ENCODE results near the gene GALNT8.

GALNT8 gene

DNA sequence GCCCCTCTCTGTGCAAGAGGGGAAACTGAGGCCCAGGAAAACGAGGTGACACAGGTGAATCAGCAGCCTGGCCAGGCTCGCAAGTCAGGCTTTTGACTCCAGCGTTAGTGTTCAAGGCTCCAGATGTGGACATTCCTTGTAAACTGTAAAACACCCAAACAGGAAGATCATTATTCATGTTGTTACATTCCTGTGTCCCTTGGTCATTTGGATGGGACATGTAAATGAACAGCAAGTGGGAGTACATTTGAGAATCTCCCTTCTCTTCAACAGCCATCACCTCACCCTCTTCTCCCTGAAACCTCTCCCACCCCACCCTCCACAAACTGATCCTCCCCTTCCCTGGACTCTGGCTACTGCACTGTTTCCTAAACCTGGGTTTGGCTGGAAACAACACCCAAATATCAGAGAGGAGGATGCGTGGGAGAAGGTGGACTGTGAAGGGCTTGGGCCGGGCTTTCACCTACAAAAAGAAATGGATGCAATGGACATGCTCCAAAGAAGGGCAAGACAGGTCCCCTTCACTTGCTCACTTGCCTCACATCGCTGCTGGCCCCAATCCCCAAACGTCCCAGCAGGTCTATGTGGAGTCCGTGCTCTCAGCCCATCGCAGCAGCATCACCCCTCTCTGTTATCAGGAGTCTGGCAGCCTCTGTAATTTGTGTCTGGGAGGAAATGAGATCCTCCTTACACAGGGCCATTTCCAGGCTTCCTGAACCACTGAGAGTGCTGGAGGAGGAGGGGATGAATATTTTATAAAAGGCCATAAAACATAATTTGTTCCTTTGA lies 76.7 kb downstream of the GALNT8 start:
- TF ChIP-seq POLR2AphosphoS5 (IDR thresholded peaks at IDR 0.05; ENCODE audit: low read depth, low read length): no peak
- TF ChIP-seq, protein P1, sequence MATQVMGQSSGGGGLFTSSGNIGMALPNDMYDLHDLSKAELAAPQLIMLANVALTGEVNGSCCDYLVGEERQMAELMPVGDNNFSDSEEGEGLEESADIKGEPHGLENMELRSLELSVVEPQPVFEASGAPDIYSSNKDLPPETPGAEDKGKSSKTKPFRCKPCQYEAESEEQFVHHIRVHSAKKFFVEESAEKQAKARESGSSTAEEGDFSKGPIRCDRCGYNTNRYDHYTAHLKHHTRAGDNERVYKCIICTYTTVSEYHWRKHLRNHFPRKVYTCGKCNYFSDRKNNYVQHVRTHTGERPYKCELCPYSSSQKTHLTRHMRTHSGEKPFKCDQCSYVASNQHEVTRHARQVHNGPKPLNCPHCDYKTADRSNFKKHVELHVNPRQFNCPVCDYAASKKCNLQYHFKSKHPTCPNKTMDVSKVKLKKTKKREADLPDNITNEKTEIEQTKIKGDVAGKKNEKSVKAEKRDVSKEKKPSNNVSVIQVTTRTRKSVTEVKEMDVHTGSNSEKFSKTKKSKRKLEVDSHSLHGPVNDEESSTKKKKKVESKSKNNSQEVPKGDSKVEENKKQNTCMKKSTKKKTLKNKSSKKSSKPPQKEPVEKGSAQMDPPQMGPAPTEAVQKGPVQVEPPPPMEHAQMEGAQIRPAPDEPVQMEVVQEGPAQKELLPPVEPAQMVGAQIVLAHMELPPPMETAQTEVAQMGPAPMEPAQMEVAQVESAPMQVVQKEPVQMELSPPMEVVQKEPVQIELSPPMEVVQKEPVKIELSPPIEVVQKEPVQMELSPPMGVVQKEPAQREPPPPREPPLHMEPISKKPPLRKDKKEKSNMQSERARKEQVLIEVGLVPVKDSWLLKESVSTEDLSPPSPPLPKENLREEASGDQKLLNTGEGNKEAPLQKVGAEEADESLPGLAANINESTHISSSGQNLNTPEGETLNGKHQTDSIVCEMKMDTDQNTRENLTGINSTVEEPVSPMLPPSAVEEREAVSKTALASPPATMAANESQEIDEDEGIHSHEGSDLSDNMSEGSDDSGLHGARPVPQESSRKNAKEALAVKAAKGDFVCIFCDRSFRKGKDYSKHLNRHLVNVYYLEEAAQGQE (IDR thresholded peaks at IDR 0.05; ENCODE audit: insufficient read depth in 1 of 2, low read depth in 2 of 2, low read length in 2 of 2): no peak
- no peak for TF ChIP-seq SIN3A (IDR thresholded peaks at IDR 0.05; ENCODE audit: borderline replicate concordance, insufficient read depth, low read length)
- TF ChIP-seq TAF1 (IDR thresholded peaks at IDR 0.05; ENCODE audit: borderline replicate concordance, insufficient read depth, low read length): no peak
- no peak for TF ChIP-seq FOXP2 (optimal IDR thresholded peaks at IDR 0.05; ENCODE audit: borderline replicate concordance, extremely low read depth, extremely low read length, insufficient read depth)

DNA sequence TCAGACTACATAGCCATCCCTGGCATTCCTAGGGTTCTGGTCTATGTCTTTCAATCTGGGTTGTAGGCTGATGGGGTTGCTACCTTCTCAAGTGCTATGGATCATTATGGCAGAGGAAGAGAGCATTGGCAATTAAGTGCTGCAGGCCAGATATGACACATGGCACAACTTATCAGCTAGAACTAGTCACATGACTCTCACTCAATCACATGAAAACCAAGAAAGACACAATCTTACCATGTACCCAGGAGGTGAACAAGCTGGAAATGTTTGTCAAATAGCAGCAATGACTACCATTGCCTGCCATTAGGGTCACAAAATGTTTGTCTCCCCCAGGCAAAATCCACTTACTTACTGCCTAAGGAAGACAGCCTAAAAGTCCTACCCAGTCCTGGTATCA lies 80.4 kb downstream of the GALNT8 start:
- TF ChIP-seq FOXP2 (optimal IDR thresholded peaks at IDR 0.05; ENCODE audit: borderline replicate concordance, extremely low read depth, extremely low read length, insufficient read depth): no peak
- TF ChIP-seq, protein P1 (IDR thresholded peaks at IDR 0.05; ENCODE audit: insufficient read depth in 1 of 2, low read depth in 2 of 2, low read length in 2 of 2): no peak
- TF ChIP-seq TAF1 (IDR thresholded peaks at IDR 0.05; ENCODE audit: borderline replicate concordance, insufficient read depth, low read length): no peak
- no peak for TF ChIP-seq POLR2AphosphoS5 (IDR thresholded peaks at IDR 0.05; ENCODE audit: low read depth, low read length)
- no peak for TF ChIP-seq SIN3A (IDR thresholded peaks at IDR 0.05; ENCODE audit: borderline replicate concordance, insufficient read depth, low read length)

DNA sequence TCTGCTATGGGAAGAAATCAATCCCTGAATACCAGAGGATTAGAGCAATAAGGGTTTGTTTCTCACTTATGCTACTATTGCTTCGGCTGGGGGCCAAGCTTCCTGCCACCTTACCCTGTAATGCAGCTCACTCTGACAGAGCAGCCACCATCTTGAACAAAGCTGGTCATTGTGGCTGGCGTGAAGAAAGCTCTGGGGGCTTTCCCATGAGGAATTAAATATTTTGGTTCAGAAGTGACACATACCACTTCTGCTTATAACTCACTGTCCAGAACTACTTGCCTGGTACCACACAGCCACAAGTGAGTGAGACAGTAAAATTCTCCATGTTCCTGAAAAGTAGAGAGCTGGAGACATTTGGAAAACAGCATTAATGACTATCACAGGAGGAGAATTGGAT lies 82.6 kb downstream of the GALNT8 start:
- TF ChIP-seq FOXP2 (optimal IDR thresholded peaks at IDR 0.05; ENCODE audit: borderline replicate concordance, extremely low read depth, extremely low read length, insufficient read depth) (no peak), POLR2AphosphoS5 (IDR thresholded peaks at IDR 0.05; ENCODE audit: low read depth, low read length) (no peak), SIN3A (IDR thresholded peaks at IDR 0.05; ENCODE audit: borderline replicate concordance, insufficient read depth, low read length) (no peak), TAF1 (IDR thresholded peaks at IDR 0.05; ENCODE audit: borderline replicate concordance, insufficient read depth, low read length) (no peak)
- TF ChIP-seq, protein P1 (IDR thresholded peaks at IDR 0.05; ENCODE audit: insufficient read depth in 1 of 2, low read depth in 2 of 2, low read length in 2 of 2): no peak

DNA sequence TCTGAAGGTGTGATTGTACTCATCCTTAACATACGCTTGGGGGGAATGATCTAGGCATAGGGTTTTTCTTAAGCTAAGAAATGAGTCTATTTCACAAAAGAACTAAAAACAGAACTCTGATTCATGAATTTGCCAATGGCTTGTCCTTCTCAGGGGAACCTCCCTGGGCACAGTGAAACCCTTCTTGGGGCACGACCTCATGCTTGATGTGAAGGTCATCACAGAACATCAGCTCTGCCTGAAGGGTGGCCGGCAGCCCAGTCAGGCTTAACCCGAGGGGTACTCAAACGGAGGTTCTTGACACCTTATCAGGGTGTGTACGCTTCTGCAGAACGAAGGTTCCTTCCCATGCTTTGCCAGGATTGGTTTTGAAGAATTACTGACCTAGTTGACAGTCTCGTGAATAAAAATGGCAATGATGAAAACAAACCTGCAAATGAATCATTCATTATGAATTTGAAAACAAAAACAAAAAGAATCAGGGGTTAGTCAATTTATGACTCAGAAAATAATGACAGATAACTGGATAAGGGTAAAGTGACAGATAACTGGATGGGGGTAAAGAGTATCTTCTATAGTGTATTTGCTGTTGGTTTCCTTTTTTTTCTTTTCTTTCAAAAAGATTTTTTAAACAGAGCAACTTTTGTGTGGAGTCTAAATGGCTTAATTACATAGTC lies 86.4 kb downstream of the GALNT8 start:
- TF ChIP-seq POLR2AphosphoS5 (IDR thresholded peaks at IDR 0.05; ENCODE audit: low read depth, low read length): no peak

DNA sequence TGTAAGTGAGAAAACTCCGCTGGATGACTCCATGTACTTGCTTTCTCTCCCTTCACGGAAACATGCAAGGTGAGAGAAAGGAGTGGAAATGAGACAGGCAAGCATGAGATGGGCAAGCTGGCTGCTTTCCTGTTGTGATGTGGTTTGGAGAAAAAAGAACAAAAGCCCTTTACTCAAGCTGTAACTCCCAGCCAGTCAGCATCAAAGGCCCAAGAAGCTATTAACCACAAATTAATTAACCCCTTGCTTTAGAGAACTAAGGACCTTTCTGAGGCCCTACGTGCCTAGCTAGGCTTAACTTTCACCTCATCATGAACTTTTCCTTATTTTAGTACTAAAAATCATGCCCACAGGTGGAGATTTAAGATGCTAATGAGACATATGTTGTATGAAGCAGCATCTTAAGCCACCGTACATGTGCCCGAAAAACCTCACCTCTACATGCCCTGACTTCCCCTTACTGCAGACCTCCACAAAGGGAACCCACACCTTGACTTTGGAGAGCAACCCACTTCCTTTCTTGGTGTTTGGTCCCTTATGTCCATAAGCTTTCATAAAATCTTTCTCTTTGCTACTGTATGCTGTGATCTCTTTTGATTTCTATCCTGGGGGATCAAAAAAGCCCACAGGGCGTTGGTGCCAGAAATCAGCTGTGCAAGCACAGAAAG lies 87.0 kb downstream of the GALNT8 start:
- TF ChIP-seq, protein P1 (IDR thresholded peaks at IDR 0.05; ENCODE audit: insufficient read depth in 1 of 2, low read depth in 2 of 2, low read length in 2 of 2): no peak
- TF ChIP-seq SIN3A (IDR thresholded peaks at IDR 0.05; ENCODE audit: borderline replicate concordance, insufficient read depth, low read length) (no peak), TAF1 (IDR thresholded peaks at IDR 0.05; ENCODE audit: borderline replicate concordance, insufficient read depth, low read length) (no peak), POLR2AphosphoS5 (IDR thresholded peaks at IDR 0.05; ENCODE audit: low read depth, low read length) (no peak), FOXP2 (optimal IDR thresholded peaks at IDR 0.05; ENCODE audit: borderline replicate concordance, extremely low read depth, extremely low read length, insufficient read depth) (no peak)

Data from PFSK-1 (cell line).